Activated T-cell treated with anti-CD3 and anti-CD28 coated beads for 1 hour (primary cell): ENCODE measurements around the gene PARVA.
"Not testable (repeated sequence)": the region's sequence is repeated elsewhere in the genome, so short reads cannot be mapped to it uniquely, and the experiment has no call there.

Source experiments
- DNase-seq: peaks from one replicate; pipeline ENCODE4 v3.0.0-alpha.2; 2020; ENCODE audit warnings: low read depth

The PARVA gene

DNA sequence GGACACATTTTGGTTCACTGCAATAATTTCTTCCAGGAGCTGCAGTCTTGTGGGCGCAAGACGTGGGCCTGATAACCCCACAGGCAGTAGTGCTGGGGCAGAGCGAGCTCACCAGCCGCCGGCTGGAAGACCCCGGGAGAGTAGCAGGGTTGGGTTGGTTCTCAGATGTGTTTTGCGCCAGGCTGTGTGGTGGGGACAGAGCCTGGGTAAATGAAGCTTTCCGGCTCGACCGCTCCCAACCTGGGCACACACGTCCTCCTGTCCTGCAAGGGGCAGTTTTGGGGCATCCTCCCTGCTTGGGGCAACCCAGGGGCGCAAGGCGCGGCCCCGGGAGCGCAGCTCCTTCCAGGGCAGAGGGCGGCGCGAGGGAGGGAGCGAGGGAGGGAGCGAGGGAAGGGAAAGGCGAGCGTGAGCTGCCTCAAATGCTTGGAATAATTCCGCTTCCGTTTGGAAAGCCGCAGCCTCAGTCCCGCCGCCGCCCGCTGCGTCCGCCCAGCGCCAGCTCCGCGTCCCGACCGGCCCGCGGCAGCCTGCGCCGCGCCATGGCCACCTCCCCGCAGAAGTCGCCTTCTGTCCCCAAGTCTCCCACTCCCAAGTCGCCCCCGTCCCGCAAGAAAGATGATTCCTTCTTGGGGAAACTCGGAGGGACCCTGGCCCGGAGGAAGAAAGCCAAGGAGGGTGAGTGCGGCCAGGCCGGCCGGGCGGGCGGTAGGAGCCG is at the start of gene PARVA:
Gene PARVA (plus strand): TSS at position 466 of the 718 bp plus-strand sequence. CDS start 77 bp downstream, at position 543.
- DNase-seq, result no peak

DNA sequence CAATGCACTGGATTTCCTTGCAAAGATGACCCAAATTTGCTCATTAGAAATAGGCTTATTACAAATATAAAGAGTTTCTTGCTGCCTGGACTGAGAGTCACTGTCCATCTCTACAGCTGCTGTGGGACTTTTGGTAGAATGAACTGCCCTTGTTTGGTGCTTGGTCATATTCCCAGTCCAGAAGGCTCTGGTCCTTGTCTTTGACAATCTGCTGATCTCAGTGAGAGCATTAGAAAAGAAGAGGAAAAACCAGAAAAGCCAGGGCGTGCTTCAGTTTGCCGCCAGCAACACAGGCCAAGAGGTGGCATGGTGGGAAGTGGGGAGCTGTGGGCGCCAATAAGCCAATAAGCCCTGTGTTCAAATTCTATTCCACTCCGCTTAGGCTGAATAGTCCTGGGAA is 48.2 kb upstream of the PARVA start:
- DNase-seq, result no peak

GRCh38 chr11:12329797-12330196 is 47.6 kb upstream of the PARVA start:
- DNase-seq, result no peak

DNA sequence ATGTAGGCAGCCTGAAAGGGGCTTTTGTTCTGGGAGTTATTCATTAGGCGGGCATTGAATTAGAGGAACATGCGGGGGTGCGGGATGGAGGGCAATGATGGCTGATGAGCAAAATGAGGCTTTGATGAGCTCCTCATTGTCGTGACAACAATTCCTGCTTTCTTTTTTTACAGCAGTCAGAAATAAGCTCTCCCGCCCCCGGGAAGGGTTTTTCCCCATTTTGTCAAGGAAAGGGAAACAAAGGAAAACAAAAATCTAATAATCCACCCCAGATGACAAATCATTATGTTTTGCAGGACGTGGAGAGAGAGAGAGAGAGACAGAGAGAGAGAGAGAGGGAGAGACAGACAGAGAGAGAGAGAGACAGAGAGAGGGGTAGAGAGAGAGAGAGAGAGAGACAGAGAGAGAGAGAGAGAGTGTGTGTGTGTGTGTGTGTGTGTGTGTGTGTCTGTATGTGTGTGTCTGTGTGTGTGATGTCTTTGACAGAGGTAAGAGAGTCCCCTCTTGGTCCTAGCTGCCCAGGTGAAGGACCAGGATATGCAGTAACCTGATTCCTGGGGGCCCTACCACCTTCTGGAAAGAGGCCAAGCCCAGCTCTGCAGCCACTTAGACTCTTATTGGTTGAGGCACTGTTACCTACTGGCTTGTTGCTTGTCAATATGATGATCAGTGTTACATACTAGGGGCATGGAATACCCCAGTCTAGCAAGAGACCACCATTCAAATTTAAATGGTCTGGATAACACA is 46.7 kb upstream of the PARVA start:
- DNase-seq, result no peak

GRCh38 chr11:12331239-12331874 is 46.0 kb upstream of the PARVA start:
- DNase-seq, result peak; percentile 72

- DNase-seq, result no peak
Measured at GRCh38 chr11:12343526-12343925, 33.8 kb upstream of the PARVA start.

- DNase-seq, result no peak
Measured at GRCh38 chr11:12353534-12353933, 23.8 kb upstream of the PARVA start.

DNA sequence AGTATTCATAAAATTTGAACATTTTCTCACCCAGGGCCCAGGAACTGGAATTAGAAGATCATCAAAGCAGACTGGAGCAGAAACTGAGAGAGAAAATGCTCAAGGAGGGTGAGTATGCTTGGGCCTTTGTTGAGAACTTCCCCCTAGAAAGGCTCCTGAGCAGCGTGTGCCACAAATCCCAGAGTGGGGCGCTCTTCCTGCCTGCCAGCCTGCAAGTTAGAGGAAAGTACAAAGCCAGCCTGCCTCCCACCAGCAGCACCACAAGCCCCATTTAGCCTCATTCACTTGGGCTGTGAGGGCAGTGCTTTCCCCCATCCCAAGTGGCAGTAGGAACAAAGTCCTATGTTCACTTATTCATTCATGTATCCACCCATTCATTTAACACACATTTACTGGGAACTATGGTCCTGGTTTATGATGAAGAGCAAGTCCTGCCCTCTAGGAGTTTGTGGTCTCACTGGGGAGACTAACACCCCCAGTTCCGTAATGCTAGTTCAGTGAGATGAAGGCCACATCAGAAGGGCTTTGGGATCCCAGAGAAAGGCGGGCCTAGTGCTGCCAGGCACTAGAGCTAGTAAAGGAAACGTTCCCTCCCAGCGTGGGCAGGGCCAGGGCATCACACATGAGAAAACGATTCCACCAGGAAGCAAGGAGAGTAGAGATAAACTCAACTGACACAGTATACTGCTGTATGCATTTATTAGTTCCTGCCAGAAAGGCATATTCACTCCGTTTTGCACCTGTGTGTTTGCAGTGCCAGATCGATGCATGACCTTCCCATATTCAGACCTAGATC is 22.4 kb upstream of the PARVA start:
- DNase-seq, result no peak

- no peak for DNase-seq
Measured at GRCh38 chr11:12356944-12357655, 20.3 kb upstream of the PARVA start.

- not testable (repeated sequence) for DNase-seq
Measured at GRCh38 chr11:12357697-12358096, 19.7 kb upstream of the PARVA start.

GRCh38 chr11:12358302-12359188 is 18.8 kb upstream of the PARVA start:
- DNase-seq, result no peak

DNA sequence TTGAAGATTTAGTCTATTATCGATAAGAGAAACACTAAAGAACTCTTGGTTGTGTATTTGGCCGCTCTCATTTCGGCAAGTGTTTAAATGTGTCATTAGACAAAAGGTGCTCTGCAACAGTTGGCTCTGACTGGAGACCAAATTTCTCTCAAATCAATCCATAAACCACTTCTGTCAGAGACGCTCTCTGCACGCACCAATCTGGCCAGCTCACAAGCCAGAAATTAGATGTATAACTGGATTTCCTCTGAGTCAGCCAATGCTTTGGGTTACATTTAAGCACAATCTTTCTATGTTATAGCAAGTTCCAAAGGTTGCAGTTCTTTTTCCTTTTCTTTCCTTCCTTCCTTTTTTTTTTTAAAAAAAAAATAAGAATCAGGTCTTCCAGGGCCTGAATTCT is 17.6 kb upstream of the PARVA start:
- no peak for DNase-seq

GRCh38 chr11:12361682-12362081 is 15.7 kb upstream of the PARVA start:
- DNase-seq, result no peak

DNA sequence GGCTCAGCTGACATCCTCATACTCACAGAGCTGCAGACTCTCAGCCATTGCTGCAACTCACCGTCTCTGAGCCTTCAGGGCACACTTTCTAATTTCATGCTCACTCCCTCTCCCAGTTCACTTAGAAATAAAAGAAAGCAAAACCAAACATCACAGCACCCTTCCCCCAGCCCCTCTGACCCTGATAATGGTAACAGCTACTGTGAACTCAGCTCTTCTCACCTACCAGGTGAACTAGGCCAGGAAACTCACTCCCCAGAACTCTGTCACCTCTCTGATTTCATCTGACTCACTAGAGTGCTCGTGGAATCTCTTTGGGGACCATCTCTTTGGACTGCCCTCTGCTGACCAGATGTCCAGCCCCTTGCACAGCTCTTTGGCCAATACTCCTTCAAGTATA is 14.5 kb upstream of the PARVA start:
- DNase-seq, result no peak

GRCh38 chr11:12363373-12363772 is 14.0 kb upstream of the PARVA start:
- no peak for DNase-seq

DNA sequence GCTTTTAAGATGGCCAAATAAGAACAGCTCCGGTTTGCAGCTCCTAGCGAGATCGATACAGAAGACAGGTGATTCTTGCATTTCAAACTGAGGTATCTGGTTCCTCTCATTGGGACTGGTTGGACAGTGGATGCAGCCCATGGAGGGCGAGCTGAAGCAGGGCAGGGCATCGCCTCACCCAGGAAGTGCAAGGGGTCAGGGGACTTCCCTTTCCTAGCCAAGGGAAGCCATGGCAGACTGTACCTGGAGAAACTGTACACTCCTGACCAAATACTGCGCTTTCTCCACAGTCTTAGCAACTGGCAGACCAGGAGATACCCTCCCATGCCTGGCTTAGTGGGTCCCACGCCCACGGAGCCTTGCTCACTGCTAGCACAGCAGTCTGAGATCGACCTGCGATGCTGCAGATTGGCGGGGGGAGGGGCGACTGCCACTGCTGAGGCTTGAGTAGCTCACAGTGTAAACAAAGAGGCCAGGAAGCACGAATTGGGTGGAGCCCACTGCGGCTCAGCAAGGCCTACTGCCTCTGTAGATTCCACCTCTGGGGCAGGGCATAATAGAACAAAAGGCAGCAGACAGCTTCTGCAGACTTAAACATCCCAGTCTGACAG is 11.3 kb upstream of the PARVA start:
- DNase-seq, result peak; percentile 42

DNA sequence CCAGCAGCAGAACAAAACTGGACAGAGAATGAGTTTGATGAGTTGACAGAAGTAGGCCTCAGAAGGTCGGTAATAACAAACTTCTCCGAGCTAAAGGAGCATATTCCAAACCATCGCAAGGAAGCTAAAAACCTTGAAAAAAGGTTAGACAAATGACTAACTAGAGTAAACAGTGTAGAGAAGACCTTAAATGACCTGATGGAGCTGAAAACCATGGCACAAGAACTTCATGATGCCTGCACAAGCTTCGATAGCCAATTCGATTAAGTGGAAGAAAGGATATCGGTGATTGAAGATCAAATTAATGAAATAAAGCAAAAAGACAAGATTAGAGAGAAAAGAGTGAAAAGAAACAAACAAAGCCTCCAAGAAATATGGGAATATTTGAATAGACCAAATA is 10.3 kb upstream of the PARVA start:
- not testable (repeated sequence) for DNase-seq

GRCh38 chr11:12372111-12372510 is 5.3 kb upstream of the PARVA start:
- DNase-seq, result no peak

- DNase-seq, result no peak
Measured at GRCh38 chr11:12375720-12376119, 1.7 kb upstream of the PARVA start.
